ENCODE results near the gene NRROS. TPM values are rescaled to one million over a fixed set of nuclear protein-coding genes. Genes with fewer than 3 reads are reported as not detected.
"Not testable (repeated sequence)": the region's sequence is repeated elsewhere in the genome, so short reads cannot be mapped to it uniquely, and the experiment has no call there.

Gene NRROS
- total RNA-seq: 10 to 100 TPM; 37.5 to 47.8 TPM

DNA sequence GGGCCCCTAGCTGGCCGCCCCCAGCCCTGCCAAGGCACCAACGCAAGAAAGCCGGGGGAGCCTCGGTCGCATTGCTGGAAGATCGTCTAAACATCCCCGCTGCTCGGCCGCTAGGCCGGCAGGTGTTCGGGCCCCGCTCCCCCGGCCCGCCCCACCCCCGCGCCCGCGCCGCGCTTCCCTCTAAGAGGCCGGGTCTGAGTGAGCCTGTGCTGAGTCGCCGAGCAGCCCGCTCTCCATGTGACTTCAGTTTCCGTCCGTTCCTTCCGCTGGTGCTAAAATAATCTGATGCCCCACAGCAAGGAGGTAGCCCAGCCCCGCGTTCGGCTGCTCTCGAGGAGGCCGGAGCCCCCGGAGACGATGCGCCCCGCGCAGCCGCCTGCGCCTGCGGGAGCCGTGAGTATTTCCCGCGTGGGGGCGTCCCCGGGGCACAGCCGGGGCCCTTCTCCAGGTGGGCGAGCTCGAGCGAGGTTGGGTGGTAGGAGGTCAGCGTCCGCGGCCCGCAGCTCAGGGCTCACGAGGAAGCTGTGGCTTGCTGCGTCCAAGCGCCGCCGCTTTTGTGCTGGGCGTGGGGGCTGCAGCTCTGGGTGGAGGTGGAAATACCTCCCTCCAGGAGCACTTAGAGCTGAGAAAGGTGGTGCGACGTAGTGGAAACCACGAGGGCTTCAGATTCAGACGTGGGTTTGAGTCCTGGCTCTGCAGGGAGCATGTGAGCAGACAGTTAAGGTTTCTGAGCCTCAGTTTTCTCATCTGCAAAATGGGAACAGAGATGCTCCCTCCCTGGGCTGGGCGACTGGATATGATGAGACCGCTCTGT lies at the start of gene NRROS:
Gene NRROS, plus strand, starts transcription at position 212 of the 814 bp plus-strand sequence. CDS start 14,846 bp downstream, outside the sequence.
- H3K4me3 Mint-ChIP-seq: peak within 1 kb of the TSS; percentile 89
- CTCF ChIA-PET: interaction anchor here (0.7 to 8.6 kb wide), 9 partner anchors 9 to 111 kb away, joined by 3 to 81 read pairs (median 4); partner anchors contain the start of gene PAK2

DNA sequence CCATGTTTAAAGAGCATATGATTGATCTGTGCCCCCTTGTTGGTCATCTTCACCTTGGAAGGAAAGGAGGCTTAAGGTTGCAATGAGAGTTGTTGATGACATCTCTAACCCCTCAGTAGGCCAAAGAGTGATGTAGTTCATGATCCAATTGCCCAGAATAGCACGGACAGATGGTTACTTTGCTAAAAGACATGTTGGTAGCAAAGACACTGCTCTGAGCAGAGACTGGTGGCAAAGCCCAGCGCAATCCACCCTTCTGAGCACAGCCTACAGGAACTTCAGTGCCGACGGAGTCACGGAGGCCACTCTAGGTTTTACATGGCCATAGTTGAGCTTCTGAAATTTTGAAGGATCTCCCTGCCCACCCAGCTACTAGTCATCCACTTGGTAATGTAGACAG lies 49.2 kb upstream of the NRROS start:
- ATAC-seq (no peak), DNase-seq (peak; percentile 30)
- H3K27ac Mint-ChIP-seq: no peak overlapping the region
- H3K9me3 Mint-ChIP-seq (ENCODE audit: low read depth): no peaks in the 10 kb centered on the region
- no peaks in the 10 kb centered on the region for H3K27me3 Mint-ChIP-seq
- no peak overlapping the region for H3K4me3 Mint-ChIP-seq
- H3K36me3 Mint-ChIP-seq: peaks cover 11% of the 10 kb centered on the region
- CTCF ChIA-PET: interaction anchor here (0.7 to 1.8 kb wide), 4 partner anchors 12 to 62 kb away, joined by 3 to 4 read pairs (median 3); no protein-coding TSS in a partner anchor
- no peaks in the 10 kb centered on the region for H3K4me1 Mint-ChIP-seq

More for the DNA sequence above, at the start of gene NRROS:
- Mint-ChIP-seq H3K9me3 (ENCODE audit: low read depth) (no peaks in the 10 kb centered on the region), H3K27ac (peak within 1 kb of the TSS; percentile 84), H3K27me3 (no peaks in the 10 kb centered on the region), H3K36me3 (peaks cover 31% of the 10 kb centered on the region), H3K4me1 (peaks cover 66% of the 10 kb centered on the region)
- peak; percentile 87 for ATAC-seq
- peak; percentile 85 for DNase-seq

DNA sequence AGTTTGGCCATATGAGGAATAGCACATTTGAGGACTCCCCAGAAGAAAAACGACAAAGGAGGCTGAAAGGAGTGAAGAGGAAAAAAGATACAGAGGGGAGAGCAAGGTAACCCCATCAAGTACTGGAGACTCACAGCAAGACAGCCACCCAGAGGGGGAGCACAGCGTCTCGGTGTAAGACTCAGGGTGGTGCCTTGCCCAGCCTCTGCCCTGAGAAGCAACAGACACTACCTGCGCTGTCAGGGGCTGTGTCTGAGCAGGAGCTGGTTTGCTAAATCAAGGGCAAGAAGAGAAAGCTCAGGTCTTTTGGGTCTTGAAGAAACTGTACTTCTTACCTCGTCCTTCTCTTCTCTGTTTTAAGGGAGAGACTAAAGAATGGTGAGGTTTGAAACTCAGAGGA lies 43.1 kb upstream of the NRROS start:
- H3K27me3 Mint-ChIP-seq: peaks cover 24% of the 10 kb centered on the region
- H3K4me3 Mint-ChIP-seq: no peak overlapping the region
- DNase-seq (no peak), ATAC-seq (peak; percentile 39)
- H3K27ac Mint-ChIP-seq: no peak overlapping the region
- H3K9me3 Mint-ChIP-seq (ENCODE audit: low read depth): no peaks in the 10 kb centered on the region
- H3K4me1 Mint-ChIP-seq: peaks cover 14% of the 10 kb centered on the region
- no peaks in the 10 kb centered on the region for H3K36me3 Mint-ChIP-seq
- CTCF ChIA-PET: interaction anchor here (0.9 to 1.1 kb wide), 2 partner anchors 9 to 68 kb away, joined by 4 to 6 read pairs; no protein-coding TSS in a partner anchor

- H3K36me3 Mint-ChIP-seq: not testable (repeated sequence)
- peak; percentile 73 for DNase-seq
- peak; percentile 42 for ATAC-seq
These were observed 41.3 kb upstream of the NRROS start for GRCh38 chr3:196597971-196598733.

GRCh38 chr3:196599734-196600128 lies 39.8 kb upstream of the NRROS start:
- Mint-ChIP-seq H3K36me3 (no peaks in the 10 kb centered on the region), H3K9me3 (ENCODE audit: low read depth) (no peaks in the 10 kb centered on the region), H3K4me3 (no peak overlapping the region), H3K27me3 (peaks cover 24% of the 10 kb centered on the region), H3K27ac (no peak overlapping the region), H3K4me1 (peaks cover 18% of the 10 kb centered on the region)
- DNase-seq (peak; percentile 11), ATAC-seq (no peak)
- CTCF ChIA-PET: no interaction called here

More at GRCh38 chr3:196597971-196598733, 41.3 kb upstream of the NRROS start:
- H3K27ac Mint-ChIP-seq; H3K9me3 Mint-ChIP-seq (ENCODE audit: low read depth): not testable (repeated sequence)
- H3K4me3 Mint-ChIP-seq: peak overlapping the region; percentile 70
- peaks cover 14% of the 10 kb centered on the region for H3K4me1 Mint-ChIP-seq
- peaks cover 24% of the 10 kb centered on the region for H3K27me3 Mint-ChIP-seq
- CTCF ChIA-PET: interaction anchor here (1.1 to 1.9 kb wide), 4 partner anchors 11 to 69 kb away, joined by 3 to 8 read pairs (median 3); partner anchors contain the start of genes FBXO45 and WDR53

- Mint-ChIP-seq H3K4me3 (no peak overlapping the region), H3K36me3 (no peaks in the 10 kb centered on the region), H3K27me3 (peaks cover 24% of the 10 kb centered on the region), H3K9me3 (ENCODE audit: low read depth) (no peaks in the 10 kb centered on the region), H3K4me1 (peaks cover 21% of the 10 kb centered on the region), H3K27ac (no peak overlapping the region)
- ATAC-seq: no peak
- DNase-seq: peak; percentile 36
- CTCF ChIA-PET: no interaction called here
These were observed 39.1 kb upstream of the NRROS start for GRCh38 chr3:196600359-196600758.

GRCh38 chr3:196602673-196603072 lies 36.8 kb upstream of the NRROS start:
- ATAC-seq: no peak
- Mint-ChIP-seq H3K4me1 (peaks cover 17% of the 10 kb centered on the region), H3K27me3 (peaks cover 7% of the 10 kb centered on the region)

DNA sequence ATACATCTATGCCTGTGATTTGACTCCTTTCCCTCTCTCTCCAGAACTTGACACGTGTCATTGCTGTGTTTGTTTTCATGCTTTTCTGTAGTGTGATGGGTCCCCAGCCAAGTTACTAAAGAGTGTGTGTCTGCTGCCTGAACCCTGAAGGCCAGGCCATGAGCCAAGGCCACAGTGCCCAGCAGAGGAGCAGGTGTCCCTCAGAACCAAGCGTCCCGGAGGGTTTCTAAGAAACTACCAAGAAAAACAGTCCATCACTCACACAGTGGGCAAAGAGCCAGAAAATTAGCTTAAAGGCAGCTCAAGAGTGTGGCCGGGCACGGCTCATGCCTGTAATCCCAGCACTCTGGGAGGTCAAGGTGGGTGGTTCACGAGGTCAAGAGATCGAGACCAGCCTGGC lies 35.8 kb upstream of the NRROS start:
- no peak overlapping the region for H3K4me3 Mint-ChIP-seq
- H3K27me3 Mint-ChIP-seq: peaks cover 3% of the 10 kb centered on the region

More at GRCh38 chr3:196602673-196603072, 36.8 kb upstream of the NRROS start:
- CTCF ChIA-PET: interaction anchor here (0.8 to 11.2 kb wide), 4 partner anchors 9 to 85 kb away, joined by 3 to 219 read pairs (median 6); no protein-coding TSS in a partner anchor
- Mint-ChIP-seq H3K36me3 (no peaks in the 10 kb centered on the region), H3K9me3 (ENCODE audit: low read depth) (no peaks in the 10 kb centered on the region), H3K4me3 (no peak overlapping the region), H3K27ac (no peak overlapping the region)
- DNase-seq: no peak

DNA sequence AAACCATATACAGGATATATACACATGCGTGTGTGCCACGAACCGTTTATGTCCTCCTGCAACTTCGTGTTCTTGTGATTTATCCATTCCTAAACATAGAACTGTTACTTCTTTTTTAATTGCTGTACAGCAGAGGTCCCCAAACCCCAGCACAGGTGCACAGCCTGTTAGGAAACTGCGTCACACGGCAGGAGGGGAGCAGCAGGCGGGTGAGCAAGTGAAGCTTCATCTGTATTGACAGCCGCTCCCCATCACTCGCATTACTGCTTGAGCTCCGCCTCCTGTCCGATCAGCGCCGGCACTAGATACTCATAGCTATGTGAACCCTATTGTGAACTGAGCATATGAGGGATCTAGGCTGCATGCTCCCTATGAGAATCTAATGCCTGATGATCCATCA lies 34.9 kb upstream of the NRROS start:
- H3K27ac Mint-ChIP-seq: no peak overlapping the region
- no peaks in the 10 kb centered on the region for H3K9me3 Mint-ChIP-seq (ENCODE audit: low read depth)
- H3K27me3 Mint-ChIP-seq: peaks cover 3% of the 10 kb centered on the region
- peak; percentile 43 for ATAC-seq
- DNase-seq: peak; percentile 76
- H3K36me3 Mint-ChIP-seq: peaks cover 1% of the 10 kb centered on the region
- peaks cover 15% of the 10 kb centered on the region for H3K4me1 Mint-ChIP-seq
- CTCF ChIA-PET: interaction anchor here (1.0 to 11.2 kb wide), 5 partner anchors 8 to 365 kb away, joined by 3 to 219 read pairs (median 7); no protein-coding TSS in a partner anchor
- H3K4me3 Mint-ChIP-seq: peak overlapping the region; percentile 1

More for the DNA sequence above, 35.8 kb upstream of the NRROS start:
- Mint-ChIP-seq H3K27ac (no peak overlapping the region), H3K36me3 (no peaks in the 10 kb centered on the region), H3K4me1 (peaks cover 7% of the 10 kb centered on the region), H3K9me3 (ENCODE audit: low read depth) (no peaks in the 10 kb centered on the region)
- ATAC-seq (no peak), DNase-seq (no peak)
- CTCF ChIA-PET: interaction anchor here (0.6 to 11.2 kb wide), 6 partner anchors 10 to 366 kb away, joined by 3 to 219 read pairs (median 6); no protein-coding TSS in a partner anchor

DNA sequence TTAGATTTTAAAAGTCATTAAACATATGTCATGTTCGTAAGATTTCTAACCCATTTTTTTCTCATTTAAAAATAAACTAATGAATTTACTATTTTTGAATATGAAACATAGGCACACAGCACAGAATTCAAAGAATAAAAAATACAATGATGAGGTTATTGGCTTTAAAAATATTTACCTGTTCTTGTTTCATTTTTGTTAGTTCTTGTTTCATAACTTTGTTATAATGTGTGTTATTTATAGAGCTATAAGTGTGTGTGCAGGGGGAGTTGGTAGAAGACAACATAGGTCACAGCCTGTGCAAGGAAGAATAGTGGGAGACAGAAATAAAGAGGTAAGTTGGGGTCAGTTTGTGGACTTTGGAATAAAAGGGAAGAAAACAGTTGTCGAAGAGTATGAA lies 30.8 kb upstream of the NRROS start:
- H3K4me3 Mint-ChIP-seq: no peak overlapping the region
- ATAC-seq (no peak), DNase-seq (no peak)
- H3K4me1 Mint-ChIP-seq: peaks cover 43% of the 10 kb centered on the region
- no peaks in the 10 kb centered on the region for H3K27me3 Mint-ChIP-seq
- no peaks in the 10 kb centered on the region for H3K9me3 Mint-ChIP-seq (ENCODE audit: low read depth)
- no peak overlapping the region for H3K27ac Mint-ChIP-seq
- H3K36me3 Mint-ChIP-seq: peaks cover 1% of the 10 kb centered on the region
- CTCF ChIA-PET: interaction anchor here (0.6 to 11.2 kb wide), 24 partner anchors 9 to 533 kb away, joined by 3 to 219 read pairs (median 6); partner anchors contain the start of genes CEP19, FBXO45, NRROS and PIGX

- CTCF ChIA-PET: interaction anchor here (0.5 to 11.2 kb wide), 34 partner anchors 8 to 361 kb away, joined by 3 to 219 read pairs (median 4); partner anchors contain the start of genes CEP19, FBXO45, NCBP2 and NRROS
- Mint-ChIP-seq H3K27me3 (no peaks in the 10 kb centered on the region), H3K9me3 (ENCODE audit: low read depth) (no peaks in the 10 kb centered on the region), H3K4me3 (peak overlapping the region; percentile 51), H3K36me3 (peaks cover 1% of the 10 kb centered on the region), H3K27ac (peak overlapping the region; percentile 87), H3K4me1 (peaks cover 45% of the 10 kb centered on the region)
- DNase-seq: peak; percentile 97
- ATAC-seq: peak; percentile 93
These were observed 30.1 kb upstream of the NRROS start for GRCh38 chr3:196609343-196609775.

GRCh38 chr3:196609805-196610515 lies 29.5 kb upstream of the NRROS start:
- Mint-ChIP-seq H3K36me3 (peaks cover 1% of the 10 kb centered on the region), H3K27ac (peak overlapping the region; percentile 87), H3K27me3 (no peaks in the 10 kb centered on the region), H3K9me3 (ENCODE audit: low read depth) (no peaks in the 10 kb centered on the region), H3K4me3 (peak overlapping the region; percentile 51), H3K4me1 (peaks cover 41% of the 10 kb centered on the region)
- ATAC-seq (peak; percentile 56), DNase-seq (peak; percentile 68)
- CTCF ChIA-PET: interaction anchor here (0.5 to 11.2 kb wide), 35 partner anchors 8 to 360 kb away, joined by 3 to 219 read pairs (median 4); partner anchors contain the start of genes CEP19, FBXO45, NCBP2 and NRROS

Measured in activated CD8-positive, alpha-beta memory T cell treated with anti-CD3 and anti-CD28 coated beads, Interleukin-2, amount 10 ng/mL, durations not matched to agents 7 days and 5 days (primary cell).